Measurements from ENCODE around the gene NKX6-2. TPM values are rescaled to one million over a fixed set of nuclear protein-coding genes. Genes with fewer than 3 reads are reported as not detected.
"Not testable (repeated sequence)": the region's sequence is repeated elsewhere in the genome, so short reads cannot be mapped to it uniquely, and the experiment has no call there.

Gene NKX6-2
- total RNA-seq = not detected

- DNase-seq = no peak
Observed at GRCh38 chr10:132785723-132786475, at the start of gene NKX6-2. Gene NKX6-2 (minus strand): TSS chr10:132786147. CDS start chr10:132785948, 199 bp downstream.

- no peak for DNase-seq
Observed at GRCh38 chr10:132834891-132835847, 49.2 kb upstream of the NKX6-2 start.

- DNase-seq = no peak
Observed at GRCh38 chr10:132834311-132834761, 48.4 kb upstream of the NKX6-2 start.

GRCh38 chr10:132833421-132834111, 47.6 kb upstream of the NKX6-2 start:
- no peak for DNase-seq

- DNase-seq = no peak
Observed at GRCh38 chr10:132832186-132832969, 46.4 kb upstream of the NKX6-2 start.

GRCh38 chr10:132829403-132829802, 43.5 kb upstream of the NKX6-2 start:
- no peak for DNase-seq

GRCh38 chr10:132828681-132829080, 42.7 kb upstream of the NKX6-2 start:
- DNase-seq = no peak

- no peak for DNase-seq
Observed at GRCh38 chr10:132827861-132828539, 42.1 kb upstream of the NKX6-2 start.

GRCh38 chr10:132827423-132827789, 41.5 kb upstream of the NKX6-2 start:
- no peak for DNase-seq

- no peak for DNase-seq
Observed at GRCh38 chr10:132826524-132827422, 40.8 kb upstream of the NKX6-2 start.

- not testable (repeated sequence) for DNase-seq
Observed at GRCh38 chr10:132825783-132826523, 40.0 kb upstream of the NKX6-2 start.

GRCh38 chr10:132820056-132820455, 34.1 kb upstream of the NKX6-2 start:
- no peak for DNase-seq

GRCh38 chr10:132817701-132818211, 31.8 kb upstream of the NKX6-2 start:
- DNase-seq = no peak

- DNase-seq = no peak
Observed at GRCh38 chr10:132816718-132817117, 30.8 kb upstream of the NKX6-2 start.

- no peak for DNase-seq
Observed at GRCh38 chr10:132815168-132815857, 29.4 kb upstream of the NKX6-2 start.

- no peak for DNase-seq
Observed at GRCh38 chr10:132814469-132814856, 28.5 kb upstream of the NKX6-2 start.

- no peak for DNase-seq
Observed at GRCh38 chr10:132813560-132814468, 27.9 kb upstream of the NKX6-2 start.
